ENCODE measurements around the gene OMP. TPM values are rescaled to one million over a fixed set of nuclear protein-coding genes. Genes with fewer than 3 reads are reported as not detected.
A peak's percentile ranks its signal among the peaks of the same experiment; 100 is the strongest.

The OMP gene
- total and polyA plus RNA-seq, 7 donors = 0.32 TPM; not detected in 6

DNA sequence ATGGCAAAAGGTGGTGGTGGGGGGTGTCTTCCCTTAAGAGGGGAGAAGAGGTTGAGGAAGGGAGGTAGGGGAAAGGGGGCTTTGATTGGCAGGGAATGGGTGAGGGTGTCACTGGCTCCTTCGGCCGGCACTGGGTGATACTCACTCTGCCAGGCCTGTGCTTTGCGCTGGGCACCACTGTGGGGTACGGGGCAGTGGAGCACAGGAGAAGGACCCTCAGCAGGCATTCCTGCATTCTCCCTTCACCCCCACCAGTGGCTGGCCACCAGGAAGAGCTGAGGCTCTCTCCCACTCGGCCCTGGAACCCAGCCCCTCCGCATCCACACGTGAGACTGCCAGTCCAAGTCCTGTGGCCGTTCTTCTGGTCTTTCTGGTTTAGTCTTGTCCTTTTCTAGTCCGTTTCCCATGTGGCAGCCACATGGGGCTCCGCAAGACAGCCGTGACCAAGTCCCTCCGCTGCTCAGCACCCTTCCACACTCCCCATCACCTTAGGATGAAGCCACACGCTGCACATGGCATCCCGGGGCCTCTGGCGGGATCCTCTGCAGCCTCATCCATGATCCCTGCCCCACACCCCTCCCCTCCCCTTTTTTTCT, 27.9 kb upstream of the OMP start:
- TF ChIP-seq, protein P1, sequence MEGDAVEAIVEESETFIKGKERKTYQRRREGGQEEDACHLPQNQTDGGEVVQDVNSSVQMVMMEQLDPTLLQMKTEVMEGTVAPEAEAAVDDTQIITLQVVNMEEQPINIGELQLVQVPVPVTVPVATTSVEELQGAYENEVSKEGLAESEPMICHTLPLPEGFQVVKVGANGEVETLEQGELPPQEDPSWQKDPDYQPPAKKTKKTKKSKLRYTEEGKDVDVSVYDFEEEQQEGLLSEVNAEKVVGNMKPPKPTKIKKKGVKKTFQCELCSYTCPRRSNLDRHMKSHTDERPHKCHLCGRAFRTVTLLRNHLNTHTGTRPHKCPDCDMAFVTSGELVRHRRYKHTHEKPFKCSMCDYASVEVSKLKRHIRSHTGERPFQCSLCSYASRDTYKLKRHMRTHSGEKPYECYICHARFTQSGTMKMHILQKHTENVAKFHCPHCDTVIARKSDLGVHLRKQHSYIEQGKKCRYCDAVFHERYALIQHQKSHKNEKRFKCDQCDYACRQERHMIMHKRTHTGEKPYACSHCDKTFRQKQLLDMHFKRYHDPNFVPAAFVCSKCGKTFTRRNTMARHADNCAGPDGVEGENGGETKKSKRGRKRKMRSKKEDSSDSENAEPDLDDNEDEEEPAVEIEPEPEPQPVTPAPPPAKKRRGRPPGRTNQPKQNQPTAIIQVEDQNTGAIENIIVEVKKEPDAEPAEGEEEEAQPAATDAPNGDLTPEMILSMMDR (IDR thresholded peaks at IDR 0.05) = no peak
- intact Hi-C loops (cut with DNase I) = no loop called here
- no peaks in the 10 kb centered on the region for H3K4me1 ChIP-seq
- H3K27me3 ChIP-seq (ENCODE audit: insufficient read depth in 3 of 3, low read length in 2 of 3) = no peaks in the 10 kb centered on the region
- WGBS, 3 donors = 56 to 81% (median 68%) methylated on average over 9 to 15 of the region's 15 CpGs
- H3K4me3 ChIP-seq = no peak overlapping the region
- H3K9me3 ChIP-seq = peaks cover 3% of the 10 kb centered on the region
- H3K36me3 ChIP-seq (ENCODE audit: insufficient read depth in 1 of 2, low read depth in 1 of 2) = no peaks in the 10 kb centered on the region
- ATAC-seq (no peak), DNase-seq (no peak)
- H3K27ac ChIP-seq = peak overlapping the region; percentile 60

- intact Hi-C loops (cut with DNase I) = no loop called here
- 78 to 85% (median 81%) methylated on average over 5 of the region's 5 CpGs for WGBS, 3 donors
- peaks cover 3% of the 10 kb centered on the region for H3K9me3 ChIP-seq
- H3K27ac ChIP-seq = no peak overlapping the region
- H3K27me3 ChIP-seq (ENCODE audit: insufficient read depth in 3 of 3, low read length in 2 of 3) = no peaks in the 10 kb centered on the region
- TF ChIP-seq, protein P1 (IDR thresholded peaks at IDR 0.05) = no peak
- H3K36me3 ChIP-seq (ENCODE audit: insufficient read depth in 1 of 2, low read depth in 1 of 2) = no peaks in the 10 kb centered on the region
- ATAC-seq (no peak), DNase-seq (peak in 1 of 2 donors; percentile 29)
- H3K4me1 ChIP-seq = no peaks in the 10 kb centered on the region
- no peak overlapping the region for H3K4me3 ChIP-seq
Measured at GRCh38 chr11:77075425-77075905, 27.2 kb upstream of the OMP start.

DNA sequence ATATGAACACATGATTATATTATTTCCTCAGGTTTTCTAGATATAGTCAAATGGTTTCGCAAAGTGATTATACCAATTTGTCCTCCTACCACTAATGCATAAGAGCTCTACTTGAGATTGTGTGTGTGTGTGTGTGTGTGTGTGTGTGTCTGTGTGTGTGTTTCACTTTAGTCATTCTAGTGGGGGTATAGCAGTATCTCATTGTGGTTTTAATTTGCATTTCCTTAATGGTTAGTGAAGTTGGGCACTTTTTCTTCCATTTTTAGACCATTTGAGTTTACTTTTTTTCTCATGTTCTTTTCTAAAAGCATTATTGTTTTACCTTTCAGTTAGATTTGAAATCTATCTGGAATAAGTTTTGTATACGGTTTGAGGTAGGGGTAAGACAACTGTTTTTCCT, 23.0 kb upstream of the OMP start:
- DNase-seq (no peak), ATAC-seq (no peak)
- Histone ChIP-seq H3K9me3 (peaks cover 3% of the 10 kb centered on the region), H3K4me3 (no peak overlapping the region), H3K36me3 (ENCODE audit: insufficient read depth in 1 of 2, low read depth in 1 of 2) (no peaks in the 10 kb centered on the region), H3K27me3 (ENCODE audit: insufficient read depth in 3 of 3, low read length in 2 of 3) (no peaks in the 10 kb centered on the region), H3K27ac (no peak overlapping the region), H3K4me1 (peaks cover 3% of the 10 kb centered on the region)
- TF ChIP-seq, protein P1 (IDR thresholded peaks at IDR 0.05) = no peak
- WGBS, 3 donors = 87 to 96% (median 95%) methylated on average over 2 of the region's 2 CpGs
- intact Hi-C loops (cut with DNase I) = no loop called here

DNA sequence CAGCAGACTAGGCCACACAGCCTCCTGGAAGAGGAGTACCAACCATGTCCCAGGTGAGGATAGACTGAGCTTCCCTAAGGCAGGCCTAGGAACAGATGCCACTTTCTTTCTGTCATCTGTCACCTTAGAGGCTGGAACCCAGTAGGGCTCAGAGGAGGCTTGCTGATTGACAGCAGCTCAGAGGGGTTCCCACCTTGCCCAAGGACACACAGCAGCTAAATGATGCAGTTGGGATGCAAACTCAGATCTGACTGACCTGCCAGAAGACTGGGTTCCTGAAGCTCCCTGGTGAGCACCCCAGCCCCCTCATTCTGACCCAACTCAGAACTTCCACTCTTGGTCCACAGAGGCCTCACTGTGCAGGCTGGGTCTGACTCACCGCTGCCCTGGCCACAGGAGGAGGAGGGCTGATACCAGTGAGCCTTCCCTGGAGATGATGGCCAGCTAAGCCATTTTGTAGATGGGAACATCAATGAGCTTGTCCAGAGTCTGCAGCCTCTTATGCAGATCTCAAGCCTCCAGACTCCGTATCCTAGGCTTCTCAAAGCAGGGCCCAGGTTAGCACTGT, 21.9 kb upstream of the OMP start:
- ATAC-seq (no peak), DNase-seq (no peak)
- Histone ChIP-seq H3K4me1 (peaks cover 3% of the 10 kb centered on the region), H3K36me3 (ENCODE audit: insufficient read depth in 1 of 2, low read depth in 1 of 2) (no peaks in the 10 kb centered on the region), H3K27me3 (ENCODE audit: insufficient read depth in 3 of 3, low read length in 2 of 3) (no peaks in the 10 kb centered on the region), H3K9me3 (peaks cover 3% of the 10 kb centered on the region), H3K27ac (no peak overlapping the region), H3K4me3 (no peak overlapping the region)
- TF ChIP-seq, protein P1 (IDR thresholded peaks at IDR 0.05) = no peak
- intact Hi-C loops (cut with DNase I) = no loop called here
- 90 to 92% (median 92%) methylated on average over 2 of the region's 2 CpGs for WGBS, 3 donors

Data from psoas muscle (tissue), 8 donors.